ENCODE results near the gene SHOC2. TPM values are rescaled to one million over a fixed set of nuclear protein-coding genes. Genes with fewer than 3 reads are reported as not detected.
A peak's percentile ranks its signal among the peaks of the same experiment; 100 is the strongest.
"Not testable (repeated sequence)": the region's sequence is repeated elsewhere in the genome, so short reads cannot be mapped to it uniquely, and the experiment has no call there.

The SHOC2 gene
- polyA plus RNA-seq, 1 donor = 27.2 TPM

GRCh38 chr10:110901954-110902819 is 17.2 kb upstream of the SHOC2 start:
- DNase-seq = no peak

- no peak for DNase-seq
These were observed 15.8 kb upstream of the SHOC2 start for GRCh38 chr10:110903280-110904278.

GRCh38 chr10:110910138-110910537 is 9.3 kb upstream of the SHOC2 start:
- DNase-seq = no peak

GRCh38 chr10:110912374-110912773 is 7.0 kb upstream of the SHOC2 start:
- no peak for DNase-seq

GRCh38 chr10:110914431-110914830 is 5.0 kb upstream of the SHOC2 start:
- no peak for DNase-seq

GRCh38 chr10:110915035-110915434 is 4.4 kb upstream of the SHOC2 start:
- DNase-seq = no peak

GRCh38 chr10:110915600-110915999 is 3.8 kb upstream of the SHOC2 start:
- not testable (repeated sequence) for DNase-seq

GRCh38 chr10:110916554-110917346 is 2.7 kb upstream of the SHOC2 start:
- no peak for DNase-seq

GRCh38 chr10:110918269-110918642 is 1.1 kb upstream of the SHOC2 start:
- peak; percentile 94 for DNase-seq

GRCh38 chr10:110918643-110919348 is 608 bp upstream of the SHOC2 start, which contains the start of gene BBIP1:
TSS of gene BBIP1 (minus strand) at chr10:110919180. CDS start at chr10:110918157, 1,023 bp downstream.
- peak; percentile 99 for DNase-seq

- DNase-seq = peak; percentile 51
These were observed 822 bp downstream of the SHOC2 start for GRCh38 chr10:110919971-110920881.

- no peak for DNase-seq
These were observed 4.6 kb downstream of the SHOC2 start for GRCh38 chr10:110923856-110924493.

GRCh38 chr10:110927461-110927860 is 8.1 kb downstream of the SHOC2 start:
- DNase-seq = no peak

- no peak for DNase-seq
These were observed 12.5 kb downstream of the SHOC2 start for GRCh38 chr10:110931769-110932381.

- DNase-seq = no peak
These were observed 13.2 kb downstream of the SHOC2 start for GRCh38 chr10:110932505-110933180.

- DNase-seq = no peak
These were observed 17.4 kb downstream of the SHOC2 start for GRCh38 chr10:110936757-110937156.

- DNase-seq = no peak
These were observed 20.0 kb downstream of the SHOC2 start for GRCh38 chr10:110939419-110939818.

GRCh38 chr10:110944792-110945396 is 25.5 kb downstream of the SHOC2 start:
- no peak for DNase-seq

Data from hindlimb muscle (tissue), 1 donor.